GM12891 (cell line): ENCODE data around the gene FNDC3B.

Experiments
- PAX5 ChIP-seq: IDR thresholded peaks from 2 replicates; pipeline ENCODE4 v1.6.1; 2011; ENCODE audit warnings: low read length, moderate library complexity, mild to moderate bottlenecking; ENCODE audit not compliant: insufficient read depth, severe bottlenecking
- POLR2A ChIP-seq: IDR thresholded peaks from 2 replicates; pipeline ENCODE4 v1.6.1; 2011; ENCODE audit warnings: low read depth, low read length, control low read depth
- POLR2AphosphoS5 ChIP-seq: IDR thresholded peaks from 2 replicates; pipeline ENCODE4 v1.6.1; 2011; ENCODE audit warnings: low read depth, low read length, control low read depth
- POU2F2 ChIP-seq: IDR thresholded peaks from 2 replicates; pipeline ENCODE4 v1.6.1; 2011; ENCODE audit warnings: low read depth, mild to moderate bottlenecking, control low read depth, low read length, moderate library complexity
- SPI1 ChIP-seq: IDR thresholded peaks from 2 replicates; pipeline ENCODE4 v1.6.1; 2011; ENCODE audit warnings: low read depth, low read length, control low read depth
- TAF1 ChIP-seq: IDR thresholded peaks from 2 replicates; pipeline ENCODE4 v1.6.1; 2011; ENCODE audit warnings: low read depth, low read length, control low read depth

GRCh38 chr3:172131746-172132145 is 92.4 kb downstream of the FNDC3B start:
- TF ChIP-seq POLR2A (no peak), TAF1 (no peak), POLR2AphosphoS5 (no peak), SPI1 (no peak), POU2F2 (no peak), PAX5 (no peak)
